NCI-H146 treated with DMSO at 0.1 percent for 48 hours (cell line): ENCODE measurements around the gene EXOC4.

Experiments
- DNase-seq: peaks from one replicate; lab custom pipeline; 2025; ENCODE audit not compliant: unreplicated experiment; lab: John Stamatoyannopoulos, UW

Gene EXOC4

DNA sequence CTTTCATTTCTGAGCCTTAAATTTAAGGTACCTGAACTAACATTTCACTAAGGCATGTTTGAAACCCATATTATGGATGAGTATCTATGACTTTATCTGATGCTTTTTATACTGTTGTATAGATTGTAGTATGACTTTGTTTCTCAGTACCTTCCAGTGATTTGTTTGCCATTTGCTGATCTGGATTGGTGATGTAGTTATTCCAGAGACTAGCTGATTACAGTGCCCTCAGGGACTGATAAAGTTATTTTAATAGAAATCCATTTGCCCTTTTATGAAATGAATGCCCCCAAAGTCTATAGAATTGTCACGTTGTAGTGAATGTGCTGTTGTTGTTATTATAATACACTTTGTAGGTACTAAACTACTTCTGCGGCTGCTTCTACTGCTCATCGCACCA is 488.8 kb downstream of the EXOC4 start:
- DNase-seq, result no peak

DNA sequence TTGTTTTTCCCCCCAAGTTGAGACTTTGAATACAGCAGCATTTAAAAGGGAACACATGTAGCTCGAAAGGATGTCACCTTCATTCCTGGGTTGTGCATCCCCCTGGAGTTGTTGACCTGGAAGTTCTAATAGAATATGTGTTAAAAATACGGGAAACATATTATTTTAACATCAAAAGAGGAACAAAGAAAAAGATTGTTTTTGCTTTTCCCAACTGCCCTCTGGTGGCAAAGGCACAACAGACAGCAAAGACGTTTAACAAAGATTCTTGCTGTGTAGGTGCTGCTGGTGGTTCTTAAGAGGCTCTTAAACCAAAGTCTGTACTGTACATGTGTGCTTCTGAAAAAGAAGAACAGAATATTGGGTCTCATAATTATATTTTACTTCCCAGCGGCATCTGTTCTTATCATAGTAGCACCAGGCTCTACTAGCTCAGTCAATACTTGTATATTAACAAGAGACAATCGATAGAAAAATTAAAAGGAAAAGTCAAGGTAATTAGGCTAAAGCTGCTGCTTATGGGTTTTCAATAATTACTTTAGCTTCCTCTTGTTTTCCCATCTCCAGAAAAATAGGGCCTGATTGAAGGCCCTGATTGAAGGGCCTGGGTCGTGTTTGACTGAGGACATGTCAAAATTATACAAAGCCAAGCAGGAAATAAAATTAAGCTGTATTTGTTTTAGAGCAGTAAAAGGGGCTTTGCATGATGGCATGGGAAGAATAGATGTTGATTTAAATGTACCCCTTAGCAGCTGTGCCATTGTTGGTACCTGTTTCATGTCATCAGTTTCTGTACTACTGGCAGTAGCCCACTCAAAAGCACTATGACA is 490.0 kb downstream of the EXOC4 start:
- peak; percentile 6 for DNase-seq

DNA sequence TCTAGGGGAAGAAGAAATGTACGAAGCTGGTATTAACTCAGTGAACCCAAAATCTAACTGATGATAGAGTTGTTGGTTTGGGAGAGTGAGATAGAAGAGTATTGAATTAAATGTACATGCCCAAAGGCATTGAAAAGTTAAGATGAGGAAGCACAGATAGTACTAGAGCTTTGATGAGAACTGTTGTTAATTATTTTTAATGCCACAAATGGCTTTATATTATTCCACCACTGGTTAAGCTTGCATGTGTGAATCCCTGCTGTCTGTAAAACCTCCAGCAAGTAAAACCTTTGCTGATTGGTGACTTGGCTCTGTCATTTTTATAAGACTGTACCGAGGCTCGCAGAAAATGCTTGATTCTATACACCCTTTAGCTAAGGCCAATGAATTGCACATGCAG is 491.6 kb downstream of the EXOC4 start:
- DNase-seq, result no peak

DNA sequence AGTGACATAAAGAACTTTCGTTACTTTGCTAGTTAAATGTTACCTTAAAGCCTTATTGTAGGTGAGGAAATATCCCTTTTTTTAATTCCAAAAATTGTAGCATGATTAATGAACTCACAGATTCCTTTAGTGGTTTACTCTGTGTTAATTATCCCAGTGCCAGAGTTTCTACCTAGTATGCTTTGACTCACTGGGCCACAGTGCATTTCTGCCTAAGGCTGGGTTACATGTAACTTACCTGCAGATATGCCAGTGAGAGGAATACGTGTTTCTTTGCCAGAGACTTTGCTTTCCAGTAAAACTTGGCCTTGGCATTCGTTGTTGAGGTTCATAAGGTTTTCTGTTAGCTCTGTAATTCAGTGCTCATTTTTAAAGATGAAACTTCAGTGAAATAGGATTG is 493.4 kb downstream of the EXOC4 start:
- DNase-seq, result no peak

DNA sequence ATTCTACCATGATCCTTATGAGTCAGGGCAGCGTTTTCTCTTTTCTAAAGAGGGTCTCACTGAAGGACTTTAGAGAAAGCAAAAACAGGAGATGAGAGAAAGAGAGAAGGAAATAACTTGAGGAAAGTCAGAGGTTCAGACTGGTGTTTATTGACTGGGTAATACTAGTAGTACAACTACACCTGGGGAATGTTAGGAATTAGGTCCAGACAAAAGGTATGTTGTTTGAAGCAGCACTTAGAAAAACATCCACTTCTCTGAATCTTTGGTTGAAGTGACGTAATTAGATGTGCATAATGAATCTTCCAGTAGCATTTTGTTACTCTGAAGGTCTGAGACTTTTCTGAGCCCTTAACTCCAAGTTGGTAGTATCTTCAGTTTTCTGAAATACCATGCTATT is 494.0 kb downstream of the EXOC4 start:
- no peak for DNase-seq

DNA sequence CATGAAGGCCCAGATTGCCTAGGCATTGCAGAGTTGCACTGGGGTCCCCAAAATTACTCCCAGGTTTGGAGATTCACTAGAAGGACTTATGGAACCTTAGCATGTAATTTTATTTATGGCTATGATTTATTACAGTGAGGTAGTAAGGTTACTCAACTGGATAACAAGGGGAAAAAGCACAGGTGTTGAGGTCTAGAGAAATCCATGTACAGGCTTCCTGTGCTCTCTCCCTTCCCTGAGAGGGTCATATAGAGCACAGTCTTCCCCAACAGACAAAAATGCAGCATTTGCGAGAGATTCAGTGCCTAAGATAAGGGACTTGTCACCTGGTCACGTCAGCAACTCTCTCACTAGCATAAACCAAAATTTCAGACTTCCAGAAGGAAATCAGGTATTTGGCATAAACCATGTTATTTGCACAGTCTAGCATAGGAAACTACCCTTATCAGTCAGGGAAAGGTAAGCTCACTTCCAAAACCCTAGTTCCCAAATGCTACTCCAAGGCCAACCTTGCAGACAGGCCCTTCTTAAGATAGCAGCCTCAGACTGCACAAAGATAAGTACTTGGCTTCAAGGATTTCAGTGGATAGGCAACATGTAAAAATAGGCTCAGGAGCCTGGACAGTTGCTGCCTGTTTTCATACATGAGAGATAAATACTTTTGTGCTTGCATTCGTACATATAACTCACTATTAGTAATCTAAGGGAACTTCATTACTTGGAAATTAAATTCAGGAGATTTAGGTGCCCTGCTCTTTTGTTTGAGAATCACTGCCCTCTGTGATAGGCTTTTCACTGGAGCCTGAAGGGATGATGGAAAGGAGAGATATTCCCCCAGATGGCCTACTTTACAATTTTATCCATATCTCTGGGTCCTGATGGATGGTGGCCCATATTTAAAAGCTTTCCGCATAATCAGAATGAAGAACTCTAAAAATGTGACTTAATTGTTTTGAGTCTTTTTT is 495.8 kb downstream of the EXOC4 start:
- DNase-seq, result no peak

DNA sequence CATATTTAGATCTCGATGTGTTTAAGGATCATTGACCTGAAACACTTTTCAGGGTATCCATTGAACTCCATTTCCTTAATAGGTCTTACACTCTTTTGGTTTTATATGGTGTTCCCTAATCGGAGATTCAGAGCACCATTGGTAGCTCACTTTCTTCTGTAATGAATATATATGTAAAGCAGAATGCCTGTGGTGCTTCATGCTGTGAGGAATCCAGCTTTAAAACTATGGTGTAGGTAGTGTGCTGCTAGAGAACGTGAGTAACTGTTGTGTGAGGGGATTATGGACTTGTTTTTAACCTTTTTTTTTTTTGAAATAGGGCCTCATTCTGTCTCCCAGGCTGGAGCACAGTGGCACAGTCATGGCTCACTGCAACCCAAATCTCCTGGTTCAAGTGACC is 497.4 kb downstream of the EXOC4 start:
- DNase-seq, result no peak

DNA sequence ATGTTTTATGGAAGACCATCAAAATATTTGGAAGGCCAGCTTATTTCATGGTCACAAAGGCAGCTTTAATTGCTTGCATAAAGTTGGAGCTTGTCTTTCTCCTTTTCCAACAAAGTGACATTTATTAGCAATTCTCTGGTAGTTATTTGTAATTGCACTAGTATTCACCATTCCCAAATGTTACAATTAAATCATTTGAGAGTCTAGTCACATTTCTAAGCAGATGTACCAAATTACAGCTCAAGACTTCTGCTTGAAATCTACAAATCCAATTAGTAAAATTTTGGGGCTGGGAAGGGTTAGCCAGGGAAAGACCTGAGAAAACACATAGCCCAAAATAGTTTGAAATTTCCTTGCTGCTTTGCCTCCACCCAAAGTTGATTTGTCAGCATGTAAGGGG is 498.2 kb downstream of the EXOC4 start:
- DNase-seq, result no peak

DNA sequence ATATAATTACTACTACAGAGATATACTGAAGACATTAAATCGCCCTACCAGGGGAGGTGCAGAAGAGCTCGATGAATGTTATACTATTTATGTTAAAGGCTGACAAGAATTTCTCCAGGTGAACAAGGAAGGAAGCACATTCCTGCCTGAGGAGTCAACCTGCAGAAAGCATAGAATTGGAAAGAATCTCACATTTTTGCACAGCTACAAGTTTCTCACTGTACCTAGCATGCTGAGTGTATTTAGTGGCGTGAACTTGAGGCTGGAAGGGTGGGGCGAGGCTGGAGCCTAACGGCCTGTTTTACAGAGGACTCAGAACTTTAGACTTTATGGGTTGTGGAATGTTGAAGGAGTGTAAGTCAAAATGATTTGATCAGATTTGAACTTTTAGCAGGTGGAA is 500.6 kb downstream of the EXOC4 start:
- no peak for DNase-seq

DNA sequence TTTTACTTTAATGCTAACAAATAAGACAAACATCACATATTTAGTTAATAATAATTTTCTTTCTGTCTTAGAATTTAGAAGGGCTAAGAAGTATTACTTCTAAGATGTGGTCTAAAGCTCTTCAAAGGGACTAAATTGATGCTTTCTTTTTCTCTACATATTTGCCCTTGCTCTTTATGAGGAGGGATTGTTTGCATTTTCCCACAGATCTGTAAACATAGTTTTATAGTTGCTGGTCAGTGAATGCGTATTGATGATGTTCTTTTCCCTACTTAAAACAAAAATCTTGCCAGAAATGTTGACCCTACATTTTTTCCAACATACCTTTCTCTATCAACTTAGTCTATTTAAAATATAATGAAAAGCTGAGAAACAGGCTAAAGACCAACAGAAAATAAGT is 501.8 kb downstream of the EXOC4 start:
- no peak for DNase-seq

DNA sequence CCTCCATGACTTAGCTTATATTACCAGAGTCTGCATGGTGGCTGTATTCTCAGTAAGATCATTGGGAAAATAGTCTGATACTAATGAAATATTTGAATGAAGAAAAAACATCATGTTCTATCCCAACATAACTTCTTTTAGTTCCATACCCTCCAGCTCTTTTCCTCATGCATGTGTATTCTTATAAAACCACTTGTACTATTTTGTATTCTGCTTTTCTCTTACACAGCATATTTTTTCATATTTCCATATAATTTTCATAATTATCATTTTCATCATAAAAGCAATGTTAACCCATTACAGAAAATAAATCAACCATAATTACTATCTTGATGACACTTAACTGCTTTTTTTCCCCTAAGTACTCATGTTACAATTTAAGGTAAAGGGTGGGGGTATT is 503.0 kb downstream of the EXOC4 start:
- DNase-seq, result no peak

DNA sequence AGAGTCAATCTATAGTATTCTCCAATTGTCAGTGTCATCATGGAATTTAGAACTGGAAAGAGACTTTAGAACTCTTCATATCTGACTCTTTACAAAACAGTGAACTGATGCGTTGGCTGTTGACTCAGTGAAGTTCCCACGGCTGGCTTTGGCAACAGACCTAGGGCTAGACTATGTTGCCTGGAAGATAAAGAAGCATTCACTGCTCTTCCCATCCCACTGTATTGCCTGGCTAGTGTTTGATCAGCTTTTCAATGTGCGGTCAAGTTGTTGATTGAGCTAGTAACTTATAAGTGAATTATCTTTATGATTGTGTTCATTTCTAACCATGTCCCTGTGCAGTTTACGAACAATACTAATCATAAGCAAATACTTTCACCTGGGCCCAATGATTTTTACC is 508.6 kb downstream of the EXOC4 start:
- no peak for DNase-seq

DNA sequence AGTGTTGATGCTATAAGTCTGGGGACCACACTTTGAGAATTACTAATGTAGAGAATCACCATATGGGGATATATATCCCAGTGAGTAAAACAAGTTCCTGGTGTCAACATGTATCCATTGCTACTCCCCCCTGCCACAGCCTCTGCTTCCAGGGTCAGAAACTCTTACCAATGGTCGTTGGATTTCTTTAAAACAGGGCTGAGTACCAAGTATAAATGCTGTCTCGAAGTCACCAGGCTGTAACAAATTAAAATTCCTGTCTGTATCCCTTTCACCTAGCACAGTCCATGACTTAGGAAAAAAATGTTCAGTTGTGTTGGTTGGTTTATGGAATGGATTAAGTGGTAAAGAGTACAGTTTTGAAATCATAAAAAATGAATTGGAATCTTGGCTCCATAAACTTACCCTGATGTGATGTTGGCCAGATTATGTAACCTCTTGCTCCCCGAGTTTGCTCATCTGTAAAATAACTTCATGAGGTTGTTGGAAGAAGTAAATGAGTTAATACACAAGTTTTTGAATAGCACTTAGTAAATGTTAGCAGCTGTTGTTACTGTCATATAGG is 510.3 kb downstream of the EXOC4 start:
- DNase-seq, result no peak

DNA sequence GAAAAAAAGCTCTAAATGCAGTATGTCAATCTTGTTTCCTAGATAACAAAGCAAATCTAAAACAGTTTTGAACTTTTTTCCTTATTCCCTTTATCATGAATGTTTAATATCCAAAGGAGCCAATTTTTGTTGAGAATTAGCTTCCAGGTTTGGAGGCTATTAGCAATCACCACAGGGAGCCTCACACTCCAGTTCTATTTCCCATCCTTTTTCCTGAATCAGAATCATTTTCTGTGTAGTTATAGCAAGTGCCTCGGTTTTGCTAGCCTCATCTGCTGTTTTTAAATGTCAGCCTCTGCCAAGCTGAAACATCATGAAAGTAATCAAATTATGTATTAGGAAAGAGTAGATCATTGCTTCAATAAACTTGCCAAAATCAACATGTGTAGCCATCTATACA is 516.8 kb downstream of the EXOC4 start:
- DNase-seq, result no peak

DNA sequence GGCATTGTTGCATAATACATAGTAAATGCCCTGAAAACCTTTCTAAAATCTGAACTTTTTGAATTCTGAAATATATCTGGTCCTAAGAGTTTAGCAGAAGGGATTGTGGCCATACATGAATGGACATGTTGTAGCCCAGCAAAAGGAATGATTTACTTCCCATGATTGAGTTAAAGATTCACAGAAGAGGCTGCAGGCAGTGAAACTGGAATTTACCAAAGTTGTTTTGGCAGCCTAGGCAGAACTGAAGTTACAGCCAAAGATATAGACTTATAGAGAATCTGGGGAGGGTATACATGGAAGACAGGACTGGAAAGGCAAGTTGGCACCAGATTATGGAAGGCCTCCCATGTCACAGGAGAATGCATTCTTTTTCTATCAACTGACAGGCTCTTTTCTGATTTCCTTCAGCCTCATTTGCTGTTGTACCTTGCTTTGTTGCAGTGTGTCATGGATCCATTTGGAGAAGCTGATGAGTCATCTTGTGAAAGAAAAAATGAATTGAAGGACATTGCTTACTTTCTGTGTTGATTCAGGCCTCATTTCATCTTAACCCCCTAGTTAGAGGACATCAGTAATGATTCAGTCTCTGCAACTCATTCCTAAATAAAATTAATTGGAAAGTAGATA is 518.1 kb downstream of the EXOC4 start:
- no peak for DNase-seq

DNA sequence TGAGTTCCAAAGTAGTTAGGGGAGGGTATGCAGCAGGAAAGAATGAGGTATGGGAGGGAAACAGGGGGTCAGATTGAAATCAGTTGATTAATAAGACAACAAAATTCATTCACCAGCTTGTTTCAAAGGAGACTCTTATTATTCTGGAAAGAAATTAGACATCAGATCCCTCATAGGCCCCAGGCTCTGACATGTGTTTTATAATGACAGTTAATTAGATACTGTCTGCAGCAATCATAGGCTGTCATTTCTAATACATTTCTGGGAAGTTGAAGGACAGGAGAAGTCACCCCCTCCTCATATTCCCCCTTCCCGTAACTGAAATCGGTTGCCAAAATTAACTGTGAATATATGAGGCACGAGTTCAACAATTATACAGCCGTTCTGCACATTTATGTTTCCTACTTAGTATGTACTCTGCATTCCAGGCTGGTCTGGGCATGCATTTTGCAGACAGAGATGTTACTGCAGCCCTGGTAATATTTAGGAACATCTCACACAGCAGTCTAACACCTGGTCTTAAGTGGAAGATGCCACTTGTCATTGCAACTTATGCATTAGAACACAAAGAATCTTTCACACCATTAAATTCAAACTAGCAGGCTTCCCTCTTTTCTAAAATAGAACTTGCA is 519.0 kb downstream of the EXOC4 start:
- no peak for DNase-seq

DNA sequence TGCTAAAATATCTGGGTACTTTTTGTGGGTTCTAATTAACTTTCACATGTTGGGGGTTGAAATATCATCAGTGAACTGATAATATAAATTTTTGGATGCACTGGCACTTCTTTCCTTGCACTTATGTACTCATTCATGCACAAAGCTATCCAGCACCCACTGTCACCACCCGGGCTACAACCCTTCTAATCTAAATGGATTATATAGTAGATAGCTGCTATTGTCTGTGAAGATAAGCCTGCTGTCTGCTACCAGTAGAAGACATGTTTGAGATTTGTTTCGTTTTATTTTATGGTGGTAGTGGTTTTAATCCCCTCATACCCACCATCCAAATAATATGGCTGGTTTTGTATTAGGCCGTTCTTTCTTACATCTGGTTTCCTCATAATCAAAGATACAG is 520.7 kb downstream of the EXOC4 start:
- DNase-seq, result no peak

DNA sequence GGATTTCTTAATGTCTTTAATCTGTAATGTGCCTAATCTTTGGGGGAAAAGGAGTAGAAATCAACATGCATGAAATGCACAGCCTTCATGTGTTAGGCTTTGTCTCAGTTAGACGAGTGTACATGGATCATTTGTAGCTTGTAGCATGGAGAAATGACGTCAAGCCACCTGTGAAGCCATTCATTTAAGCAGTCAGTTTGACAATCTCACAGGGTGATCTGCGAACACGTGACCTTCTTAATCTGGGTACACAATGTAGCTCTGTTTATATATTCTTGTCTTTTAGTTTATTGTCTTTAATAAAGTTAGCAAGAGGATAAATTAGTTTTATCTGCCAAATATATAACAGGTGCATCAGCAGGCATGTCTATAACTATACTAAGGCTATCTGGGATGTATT is 522.3 kb downstream of the EXOC4 start:
- no peak for DNase-seq

DNA sequence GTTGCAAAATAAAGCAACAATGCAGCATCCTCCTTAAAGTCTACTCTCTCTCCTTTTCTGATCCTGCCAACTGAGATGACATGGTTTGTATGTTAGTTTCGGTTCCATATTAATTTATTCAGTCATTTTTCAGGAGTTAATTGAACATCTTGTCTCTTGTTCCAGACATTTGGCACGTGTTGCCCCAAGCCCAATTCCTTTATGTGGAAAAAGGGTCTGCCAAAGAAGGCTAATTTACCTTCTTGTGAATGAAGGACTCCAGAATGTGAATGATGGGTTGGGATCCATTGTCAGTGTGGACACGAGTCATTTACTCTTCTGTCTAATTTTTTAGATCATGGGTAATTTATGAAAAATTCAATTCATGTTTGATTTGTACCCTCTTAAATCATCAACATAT is 523.4 kb downstream of the EXOC4 start:
- DNase-seq, result no peak

DNA sequence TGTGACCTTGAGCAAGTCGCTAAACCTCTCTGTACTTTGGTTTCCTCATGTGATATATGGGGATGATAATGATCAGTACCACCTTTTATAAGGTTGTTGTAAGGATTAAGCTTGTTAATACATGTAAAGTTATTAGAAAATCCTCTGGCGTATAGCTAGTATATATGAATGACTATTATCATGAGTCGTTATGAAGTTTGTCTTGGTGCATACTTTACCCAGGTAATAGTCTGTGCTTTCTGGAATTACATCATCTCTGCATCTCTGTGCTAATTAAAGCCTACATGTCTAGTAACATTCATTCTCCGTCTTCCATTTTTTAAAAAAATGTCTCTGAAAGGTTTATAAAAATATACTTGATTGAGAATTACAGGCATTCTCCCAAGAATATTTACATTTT is 524.8 kb downstream of the EXOC4 start:
- no peak for DNase-seq

DNA sequence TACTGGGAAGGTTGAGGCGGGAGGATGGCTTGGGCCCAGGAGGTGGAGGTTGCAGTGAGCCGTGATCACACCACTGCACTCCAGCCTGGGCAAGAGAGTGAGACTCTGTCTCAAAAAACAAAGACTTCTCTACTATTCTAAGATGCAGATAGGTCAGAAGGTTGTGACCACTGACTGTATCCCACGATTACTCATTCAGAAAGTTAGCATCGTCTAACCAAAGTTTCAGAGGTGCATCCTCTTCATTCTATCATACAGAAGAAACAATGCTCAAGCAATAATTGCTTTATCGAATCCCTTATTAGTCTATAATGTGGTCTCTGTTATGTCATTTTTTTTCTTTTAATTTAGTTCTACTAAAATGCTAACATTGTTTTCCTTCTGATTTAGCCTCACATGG is 525.6 kb downstream of the EXOC4 start:
- DNase-seq, result no peak
